ENCODE results near the gene SLC18A2. TPM values are rescaled to one million over a fixed set of nuclear protein-coding genes. Genes with fewer than 3 reads are reported as not detected.
A peak's percentile ranks its signal among the peaks of the same experiment; 100 is the strongest.

SLC18A2 gene
- total and polyA plus RNA-seq, 9 of the 15 experiments (the other 6 are each of a cell fraction or from before 2014, with no cell fraction given) = 0.03 to 5.4 (median 0.40) TPM

- DNase-seq (ENCODE audit: extremely low read depth in 1 of 4, low spot score in 3 of 4) (no peak), FAIRE-seq (no peak), ATAC-seq (no peak)
- Histone ChIP-seq H3K4me1 (replicated peaks in 1 of 2; ENCODE audit: control insufficient read depth in 2 of 2, insufficient read depth in 2 of 2, low read length in 2 of 2) (no peaks in the 10 kb centered on the region; a peak in 1 of 5 replicates), H3K9ac (ENCODE audit: insufficient read depth in 1 of 2, low read depth in 2 of 2, low read length in 2 of 2) (no peak overlapping the region), H3K36me3 (ENCODE audit: control insufficient read depth, insufficient read depth, low read length) (no peaks in the 10 kb centered on the region), H3K4me2 (ENCODE audit: insufficient read depth, low read length) (no peak overlapping the region), H2AFZ (ENCODE audit: low read depth, low read length) (no peak overlapping the region), H3K27me3 (ENCODE audit: control insufficient read depth in 2 of 2, insufficient read depth in 2 of 2, low read length in 2 of 2) (peaks cover 10 to 45% of the 10 kb centered on the region in 2 experiments; a peak in 3 of 5 replicates), H4K20me1 (replicated peaks; ENCODE audit: control insufficient read depth, insufficient read depth, low read length) (no peaks in the 10 kb centered on the region), H3K9me1 (ENCODE audit: control insufficient read depth, insufficient read depth, low read length) (no peaks in the 10 kb centered on the region), H3K4me3 (no peak overlapping the region), H3K27ac (ENCODE audit: extremely low read depth, low read depth, low read length) (no peak overlapping the region), H3K79me2 (ENCODE audit: control insufficient read depth, insufficient read depth, low read length) (no peaks in the 10 kb centered on the region), H3K9me3 (replicated peaks; ENCODE audit: control insufficient read depth, insufficient read depth, low read depth, low read length) (no peaks in the 10 kb centered on the region)
- intact Hi-C loops (cut with micrococcal nuclease) (no loop called here), in situ Hi-C loops (cut with MboI) (no loop called here)
- no TSS peak for BruUV-seq (replicated peaks)
- WGBS (ENCODE audit: insufficient coverage, low coverage, missing lambda C conversion rate) = 27% methylated on average over 9 of the region's 9 CpGs
- POLR2A ChIA-PET = no interaction called here
- CTCF ChIA-PET (ENCODE audit: low intra/inter-chr PET ratio) = no interaction called here
- TF ChIP-seq PHF21A (IDR thresholded peaks at IDR 0.05; ENCODE audit: borderline replicate concordance, low read depth) = no peak
Observed at GRCh38 chr10:117255835-117256460, 15.0 kb downstream of the SLC18A2 start.

- Histone ChIP-seq H3K9me1 (ENCODE audit: control insufficient read depth, insufficient read depth, low read length) (no peaks in the 10 kb centered on the region), H3K9ac (ENCODE audit: insufficient read depth in 1 of 2, low read depth in 2 of 2, low read length in 2 of 2) (no peak overlapping the region), H3K9me3 (replicated peaks; ENCODE audit: control insufficient read depth, insufficient read depth, low read depth, low read length) (no peaks in the 10 kb centered on the region), H2AFZ (ENCODE audit: low read depth, low read length) (no peak overlapping the region), H4K20me1 (replicated peaks; ENCODE audit: control insufficient read depth, insufficient read depth, low read length) (no peaks in the 10 kb centered on the region), H3K36me3 (ENCODE audit: control insufficient read depth, insufficient read depth, low read length) (no peaks in the 10 kb centered on the region), H3K4me3 (no peak overlapping the region), H3K4me1 (replicated peaks in 1 of 2; ENCODE audit: control insufficient read depth in 2 of 2, insufficient read depth in 2 of 2, low read length in 2 of 2) (no peaks in the 10 kb centered on the region; a peak in 1 of 5 replicates), H3K4me2 (ENCODE audit: insufficient read depth, low read length) (no peak overlapping the region), H3K79me2 (ENCODE audit: control insufficient read depth, insufficient read depth, low read length) (no peaks in the 10 kb centered on the region), H3K27me3 (ENCODE audit: control insufficient read depth in 2 of 2, insufficient read depth in 2 of 2, low read length in 2 of 2) (peaks cover 8 to 53% of the 10 kb centered on the region in 2 experiments; a peak in 3 of 5 replicates), H3K27ac (ENCODE audit: extremely low read depth, low read depth, low read length) (no peak overlapping the region)
- CTCF ChIA-PET (ENCODE audit: low intra/inter-chr PET ratio) = no interaction called here
- POLR2A ChIA-PET = no interaction called here
- intact Hi-C loops (cut with micrococcal nuclease) (no loop called here), in situ Hi-C loops (cut with MboI) (no loop called here)
- DNase-seq (ENCODE audit: extremely low read depth in 1 of 4, low spot score in 3 of 4) (no peak), FAIRE-seq (no peak), ATAC-seq (no peak)
- no TSS peak for BruUV-seq (replicated peaks)
- WGBS (ENCODE audit: insufficient coverage, low coverage, missing lambda C conversion rate) = 3% methylated on average over 10 of the region's 10 CpGs
- TF ChIP-seq CEBPB (tag; IDR thresholded peaks at IDR 0.05) (peak; percentile 88), CEBPG (CRISPR knock-in tag; IDR thresholded peaks at IDR 0.05) (0 out of 2 replicates have a peak, but pooled peaks have one; percentile 44), CEBPG (tag; conservative IDR thresholded peaks at IDR 0.05 in 1 of 2, IDR thresholded peaks at IDR 0.05 in 1 of 2) (peak; percentile 45 to 71; a peak in 3 of 4 replicates), RBM39 (optimal IDR thresholded peaks at IDR 0.05; ENCODE audit: low read depth, low read length) (no peak)
Observed at GRCh38 chr10:117256910-117257309, 16.0 kb downstream of the SLC18A2 start.
